ENCODE data around the gene CXCL10. TPM values are rescaled to one million over a fixed set of nuclear protein-coding genes. Genes with fewer than 3 reads are reported as not detected.

The CXCL10 gene
- total and polyA plus RNA-seq, 7 donors = 13.4 to 77.1 TPM; not detected in 5

GRCh38 chr4:76061982-76062381, 38.7 kb upstream of the CXCL10 start:
- TF ChIP-seq EP300 (IDR thresholded peaks at IDR 0.05) = no peak
- TF ChIP-seq POLR2AphosphoS5 (IDR thresholded peaks at IDR 0.05) = no peak
- TF ChIP-seq POLR2A (IDR thresholded peaks at IDR 0.05) = no peak
- TF ChIP-seq CTCF (IDR thresholded peaks at IDR 0.05) = no peak
- no peaks in the 10 kb centered on the region for H3K9me3 ChIP-seq
- intact Hi-C loops (cut with DNase I) = no loop called here
- no peak for DNase-seq
- H3K4me3 ChIP-seq = no peak overlapping the region
- no peaks in the 10 kb centered on the region for H3K4me1 ChIP-seq
- no peak overlapping the region for H3K27ac ChIP-seq
- no peaks in the 10 kb centered on the region for H3K27me3 ChIP-seq
- whole genome bisulfite sequencing, 2 donors = 36 to 85% methylated on average over 1 of the region's 1 CpG
- H3K36me3 ChIP-seq = no peaks in the 10 kb centered on the region

DNA sequence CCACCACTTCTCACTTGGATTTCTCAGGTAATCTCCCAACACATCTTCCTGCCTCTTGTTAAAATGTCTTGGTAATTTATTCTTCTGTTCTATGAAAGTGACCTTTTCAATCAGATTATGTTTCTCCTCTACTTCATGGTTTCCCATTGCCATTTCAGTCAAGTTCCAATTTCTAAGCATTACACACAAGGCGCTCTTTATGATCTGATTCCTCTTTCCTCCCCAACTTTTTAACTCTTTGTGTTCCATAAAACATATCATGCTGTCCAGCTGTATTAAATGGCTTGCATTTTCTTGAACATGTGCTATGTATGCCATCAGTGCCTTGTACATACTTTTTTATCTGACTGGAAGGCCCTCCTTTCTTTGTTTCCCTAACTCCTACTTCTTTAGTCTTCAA, 38.1 kb upstream of the CXCL10 start:
- no peak overlapping the region for H3K27ac ChIP-seq

GRCh38 chr4:76060506-76060905, 37.2 kb upstream of the CXCL10 start:
- no peak for TF ChIP-seq POLR2A (IDR thresholded peaks at IDR 0.05)
- TF ChIP-seq CTCF (IDR thresholded peaks at IDR 0.05) = no peak
- TF ChIP-seq EP300 (IDR thresholded peaks at IDR 0.05) = no peak
- no peaks in the 10 kb centered on the region for H3K36me3 ChIP-seq

More for the DNA sequence above, 38.1 kb upstream of the CXCL10 start:
- no peak for TF ChIP-seq CTCF (IDR thresholded peaks at IDR 0.05)
- no peak for TF ChIP-seq POLR2A (IDR thresholded peaks at IDR 0.05)
- TF ChIP-seq POLR2AphosphoS5 (IDR thresholded peaks at IDR 0.05) = no peak
- TF ChIP-seq EP300 (IDR thresholded peaks at IDR 0.05) = no peak
- no peak overlapping the region for H3K4me3 ChIP-seq
- H3K4me1 ChIP-seq = no peaks in the 10 kb centered on the region
- DNase-seq = no peak
- no peaks in the 10 kb centered on the region for H3K36me3 ChIP-seq
- H3K27me3 ChIP-seq = no peaks in the 10 kb centered on the region
- intact Hi-C loops (cut with DNase I) = no loop called here
- no peaks in the 10 kb centered on the region for H3K9me3 ChIP-seq
- WGBS, 2 donors = 75 to 85% methylated on average over 1 of the region's 1 CpG

DNA sequence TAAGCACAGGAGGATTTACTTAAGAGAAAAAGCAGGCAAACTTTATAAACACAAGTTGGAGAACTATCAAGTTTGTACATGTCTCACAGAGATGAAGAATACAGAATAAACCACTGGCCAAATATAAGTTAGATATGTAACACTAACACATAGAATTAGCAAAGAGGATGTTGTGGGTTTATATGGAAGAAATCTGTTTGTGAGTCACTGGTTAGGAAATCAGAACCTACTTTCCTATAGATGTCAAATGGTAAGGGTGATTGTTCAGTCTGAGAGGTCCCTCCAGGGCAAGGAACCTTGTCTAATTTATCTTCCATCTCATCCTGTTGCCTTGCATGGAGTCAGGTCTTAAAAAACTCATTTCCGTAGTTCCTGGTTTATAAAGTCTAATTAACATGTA, 36.5 kb upstream of the CXCL10 start:
- H3K27me3 ChIP-seq = peaks cover 0 to 16% (median 0%) of the 10 kb centered on the region in 3 donors
- WGBS, 2 donors = 33 to 41% methylated on average over 1 of the region's 1 CpG
- H3K4me1 ChIP-seq = no peaks in the 10 kb centered on the region
- H3K36me3 ChIP-seq = no peaks in the 10 kb centered on the region
- H3K9me3 ChIP-seq = no peaks in the 10 kb centered on the region
- H3K4me3 ChIP-seq = no peak overlapping the region
- TF ChIP-seq EP300 (IDR thresholded peaks at IDR 0.05) = no peak
- TF ChIP-seq POLR2AphosphoS5 (IDR thresholded peaks at IDR 0.05) = no peak
- TF ChIP-seq POLR2A (IDR thresholded peaks at IDR 0.05) = no peak
- no peak for TF ChIP-seq CTCF (IDR thresholded peaks at IDR 0.05)
- no peak for DNase-seq
- intact Hi-C loops (cut with DNase I) = no loop called here
- no peak overlapping the region for H3K27ac ChIP-seq

More at GRCh38 chr4:76060506-76060905, 37.2 kb upstream of the CXCL10 start:
- no peak overlapping the region for H3K27ac ChIP-seq
- no peaks in the 10 kb centered on the region for H3K4me1 ChIP-seq
- no peak overlapping the region for H3K4me3 ChIP-seq
- DNase-seq = no peak
- intact Hi-C loops (cut with DNase I) = no loop called here
- no peaks in the 10 kb centered on the region for H3K9me3 ChIP-seq
- H3K27me3 ChIP-seq = peaks cover 0 to 9% (median 0%) of the 10 kb centered on the region in 3 donors

- intact Hi-C loops (cut with DNase I) = no loop called here
- DNase-seq = no peak
- WGBS, 2 donors = 16 to 68% methylated on average over 3 of the region's 3 CpGs
- Histone ChIP-seq H3K27me3 (peaks cover 0 to 20% (median 0%) of the 10 kb centered on the region in 3 donors), H3K4me1 (no peaks in the 10 kb centered on the region), H3K9me3 (no peaks in the 10 kb centered on the region), H3K36me3 (no peaks in the 10 kb centered on the region), H3K27ac (no peak overlapping the region), H3K4me3 (no peak overlapping the region)
- no peak for TF ChIP-seq POLR2AphosphoS5 (IDR thresholded peaks at IDR 0.05)
These were observed 35.7 kb upstream of the CXCL10 start for GRCh38 chr4:76058888-76059426.

All from sigmoid colon (tissue), 7 donors.